ENCODE data around the gene LCE3E. TPM values are rescaled to one million over a fixed set of nuclear protein-coding genes. Genes with fewer than 3 reads are reported as not detected.
A peak's percentile ranks its signal among the peaks of the same experiment; 100 is the strongest.

The LCE3E gene
- total RNA-seq, 4 donors from 2014 or later, result not detected

DNA sequence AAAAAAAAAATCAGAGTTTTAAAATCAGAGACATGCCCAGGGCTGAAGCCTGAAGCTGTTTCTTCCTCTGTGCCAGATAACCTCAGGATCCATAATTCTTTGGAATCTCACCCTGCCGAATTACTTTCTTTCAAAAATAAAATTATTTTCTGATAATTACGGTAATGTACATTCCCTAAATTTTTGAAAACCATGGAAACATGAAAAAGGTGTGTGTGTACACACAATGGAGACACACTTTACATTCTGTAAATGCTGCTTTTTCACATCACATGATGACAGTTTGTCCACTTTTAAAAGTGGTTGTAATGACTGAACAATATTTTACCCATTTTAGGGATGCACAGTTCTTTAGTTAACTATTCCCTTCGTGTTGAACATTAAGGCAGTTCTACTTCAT, 30.8 kb downstream of the LCE3E start:
- DNase-seq, result no peak
- Histone ChIP-seq H3K27me3 (no peaks in the 10 kb centered on the region), H3K9me3 (no peaks in the 10 kb centered on the region), H3K4me1 (no peaks in the 10 kb centered on the region), H3K4me3 (replicated peaks in 1 of 3) (no peak overlapping the region), H3K27ac (no peak overlapping the region), H3K36me3 (no peaks in the 10 kb centered on the region)
- 65 to 75% methylated on average over 3 of the region's 3 CpGs for WGBS, 2 donors
- no peak for TF ChIP-seq POLR2A (IDR thresholded peaks at IDR 0.05)
- TF ChIP-seq, protein P1, sequence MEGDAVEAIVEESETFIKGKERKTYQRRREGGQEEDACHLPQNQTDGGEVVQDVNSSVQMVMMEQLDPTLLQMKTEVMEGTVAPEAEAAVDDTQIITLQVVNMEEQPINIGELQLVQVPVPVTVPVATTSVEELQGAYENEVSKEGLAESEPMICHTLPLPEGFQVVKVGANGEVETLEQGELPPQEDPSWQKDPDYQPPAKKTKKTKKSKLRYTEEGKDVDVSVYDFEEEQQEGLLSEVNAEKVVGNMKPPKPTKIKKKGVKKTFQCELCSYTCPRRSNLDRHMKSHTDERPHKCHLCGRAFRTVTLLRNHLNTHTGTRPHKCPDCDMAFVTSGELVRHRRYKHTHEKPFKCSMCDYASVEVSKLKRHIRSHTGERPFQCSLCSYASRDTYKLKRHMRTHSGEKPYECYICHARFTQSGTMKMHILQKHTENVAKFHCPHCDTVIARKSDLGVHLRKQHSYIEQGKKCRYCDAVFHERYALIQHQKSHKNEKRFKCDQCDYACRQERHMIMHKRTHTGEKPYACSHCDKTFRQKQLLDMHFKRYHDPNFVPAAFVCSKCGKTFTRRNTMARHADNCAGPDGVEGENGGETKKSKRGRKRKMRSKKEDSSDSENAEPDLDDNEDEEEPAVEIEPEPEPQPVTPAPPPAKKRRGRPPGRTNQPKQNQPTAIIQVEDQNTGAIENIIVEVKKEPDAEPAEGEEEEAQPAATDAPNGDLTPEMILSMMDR (IDR thresholded peaks at IDR 0.05), result no peak
- intact Hi-C loops (cut with DNase I), result no loop called here

DNA sequence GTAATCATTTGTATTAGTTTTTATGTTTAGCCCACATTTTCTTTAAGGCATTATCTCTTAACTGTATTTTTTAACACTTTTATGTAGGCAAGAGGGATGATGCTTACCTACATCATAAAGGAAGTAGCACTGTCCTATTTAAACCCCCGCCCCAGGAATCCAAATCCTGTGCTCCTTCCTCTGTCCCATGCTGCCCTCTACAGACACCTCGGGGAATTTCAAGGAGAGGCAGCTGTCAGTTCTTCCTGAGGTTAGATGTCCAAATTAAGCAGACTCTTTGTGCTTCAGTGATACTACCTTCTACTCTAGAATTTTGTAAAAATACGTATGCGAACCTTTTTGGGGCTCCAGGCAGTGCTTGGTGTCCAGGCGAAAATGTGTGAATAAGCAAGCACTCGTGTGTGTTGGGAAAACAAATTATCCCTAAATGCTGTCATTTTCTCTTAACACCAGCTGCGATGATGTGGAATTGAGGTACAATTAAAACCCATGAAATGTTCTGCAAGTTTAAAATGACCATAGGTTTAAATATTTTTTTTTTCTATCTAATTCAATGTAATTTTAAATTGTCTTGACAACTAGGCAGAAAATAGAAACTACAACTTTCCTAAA, 33.1 kb downstream of the LCE3E start:
- H3K4me3 ChIP-seq (replicated peaks in 1 of 3), result no peak overlapping the region
- H3K27me3 ChIP-seq, result no peaks in the 10 kb centered on the region
- H3K36me3 ChIP-seq, result no peaks in the 10 kb centered on the region
- TF ChIP-seq POLR2A (IDR thresholded peaks at IDR 0.05), result no peak
- TF ChIP-seq, protein P1 (IDR thresholded peaks at IDR 0.05), result peak in 3 of 6 experiments; percentile 11 to 35 (median 14)
- H3K27ac ChIP-seq, result no peak overlapping the region
- DNase-seq, result no peak
- intact Hi-C loops (cut with DNase I), result no loop called here
- H3K4me1 ChIP-seq, result no peaks in the 10 kb centered on the region
- H3K9me3 ChIP-seq, result no peaks in the 10 kb centered on the region
- WGBS, 2 donors, result 27% methylated on average over 7 of the region's 7 CpGs

DNA sequence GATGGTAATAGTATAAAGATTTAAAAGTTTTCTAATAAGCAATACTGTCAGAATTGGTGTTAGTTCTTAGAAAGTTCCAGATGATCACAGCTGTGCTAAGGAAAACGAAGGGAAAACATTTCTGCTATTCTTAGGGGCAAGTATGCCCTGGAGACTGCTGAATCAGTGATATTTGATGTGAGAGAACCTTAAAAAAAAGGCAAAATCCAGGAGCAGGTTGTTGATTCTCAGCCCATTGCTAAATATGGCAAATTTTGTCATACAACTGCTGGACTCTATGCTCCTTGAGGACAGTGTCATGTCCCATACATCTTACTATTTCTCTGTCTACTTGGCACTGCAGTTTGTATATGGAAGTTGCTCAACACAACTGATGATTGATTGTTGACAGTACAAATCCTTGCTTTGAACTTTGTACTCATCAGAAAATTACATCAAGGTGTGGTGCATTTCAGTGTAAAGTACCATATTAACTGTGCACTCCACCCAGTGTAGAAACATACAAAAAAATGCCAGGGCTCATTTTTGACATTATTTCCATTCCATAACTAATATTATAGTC, 41.4 kb downstream of the LCE3E start:
- no peak for DNase-seq
- H3K4me3 ChIP-seq (replicated peaks in 1 of 3), result no peak overlapping the region
- H3K27me3 ChIP-seq, result no peaks in the 10 kb centered on the region
- no peaks in the 10 kb centered on the region for H3K4me1 ChIP-seq
- H3K9me3 ChIP-seq, result no peaks in the 10 kb centered on the region
- H3K27ac ChIP-seq, result no peak overlapping the region
- intact Hi-C loops (cut with DNase I), result no loop called here
- H3K36me3 ChIP-seq, result no peaks in the 10 kb centered on the region
- 10 to 24% methylated on average over 1 of the region's 1 CpG for WGBS, 2 donors
- no peak for TF ChIP-seq POLR2A (IDR thresholded peaks at IDR 0.05)
- TF ChIP-seq, protein P1 (IDR thresholded peaks at IDR 0.05), result no peak

DNA sequence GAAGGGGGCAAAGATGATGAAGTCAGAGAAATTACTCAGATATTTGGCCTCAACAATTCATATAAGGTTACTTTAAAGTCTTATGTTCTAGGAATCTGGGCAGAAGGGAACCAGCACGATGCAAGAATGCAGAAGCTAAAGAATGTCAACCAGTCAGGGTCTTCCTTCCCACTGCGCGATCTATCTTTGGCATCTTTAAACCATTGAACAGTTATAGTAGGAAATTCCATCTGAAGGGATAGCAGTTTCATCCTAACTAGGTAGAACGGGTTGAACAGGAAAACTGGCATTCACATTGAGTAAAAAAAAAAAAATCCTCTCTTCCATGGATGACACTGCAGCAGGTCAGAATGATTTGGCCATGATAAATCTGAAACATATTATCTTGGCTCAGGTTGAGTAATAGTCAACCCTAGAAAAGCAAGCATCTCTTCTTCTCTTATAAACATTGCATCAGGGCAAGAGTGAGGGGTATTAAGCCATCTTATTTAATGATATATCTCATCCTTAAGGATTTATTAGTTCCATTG, 46.0 kb downstream of the LCE3E start:
- Histone ChIP-seq H3K36me3 (no peaks in the 10 kb centered on the region), H3K4me1 (peaks cover 0 to under 1% of the 10 kb centered on the region in 2 donors), H3K4me3 (replicated peaks in 1 of 3) (no peak overlapping the region), H3K27ac (no peak overlapping the region), H3K27me3 (peaks cover 6% of the 10 kb centered on the region), H3K9me3 (no peaks in the 10 kb centered on the region)
- WGBS, 2 donors, result 58 to 62% methylated on average over 4 of the region's 4 CpGs
- TF ChIP-seq, protein P1 (IDR thresholded peaks at IDR 0.05), result no peak
- TF ChIP-seq POLR2A (IDR thresholded peaks at IDR 0.05), result no peak
- DNase-seq, result no peak
- intact Hi-C loops (cut with DNase I), result no loop called here

DNA sequence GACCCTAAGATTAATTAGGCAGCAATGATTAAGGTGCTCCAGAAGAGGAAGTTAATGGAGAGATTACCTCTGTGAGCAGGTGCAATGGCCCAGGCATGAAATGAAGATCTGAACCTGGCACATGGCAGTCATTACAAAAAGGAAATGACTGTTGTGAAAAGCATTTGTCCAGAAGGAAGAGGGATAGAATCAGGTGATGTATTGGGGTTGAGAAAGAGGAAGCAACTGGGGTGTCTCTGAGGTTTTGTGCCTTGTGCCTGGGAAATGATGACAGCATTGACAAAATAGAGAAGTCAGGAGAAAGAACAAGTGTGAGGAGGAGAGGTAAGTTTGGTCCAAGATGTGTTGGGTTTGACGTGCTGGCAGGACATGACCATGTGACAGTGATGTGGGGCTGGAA, 46.7 kb downstream of the LCE3E start:
- no peak for DNase-seq
- Histone ChIP-seq H3K4me3 (replicated peaks in 1 of 3) (no peak overlapping the region), H3K27ac (no peak overlapping the region), H3K27me3 (peaks cover 12% of the 10 kb centered on the region), H3K36me3 (no peaks in the 10 kb centered on the region), H3K9me3 (no peaks in the 10 kb centered on the region), H3K4me1 (peaks cover 4 to 7% of the 10 kb centered on the region in 2 donors)
- intact Hi-C loops (cut with DNase I), result no loop called here
- WGBS, 2 donors, result 52 to 68% methylated on average over 1 of the region's 1 CpG
- TF ChIP-seq, protein P1 (IDR thresholded peaks at IDR 0.05), result no peak
- TF ChIP-seq POLR2A (IDR thresholded peaks at IDR 0.05), result no peak
